Activated naive CD8-positive, alpha-beta T cell treated with anti-CD3 and anti-CD28 coated beads, Interleukin-2, amount 10 ng/mL, durations not matched to agents 7 days and 5 days (primary cell): Measurements from ENCODE around the gene SRRT. TPM values are rescaled to one million over a fixed set of nuclear protein-coding genes. Genes with fewer than 3 reads are reported as not detected.
"Not testable (repeated sequence)": the region's sequence is repeated elsewhere in the genome, so short reads cannot be mapped to it uniquely, and the experiment has no call there.

Experiments used
- ATAC-seq: fragments of 150-1000 bp; cut with Tn5 transposase; one replicate; pipeline ENCODE4 v1.10.0; 2021; ENCODE audit warnings: low read depth, moderate library complexity
- POLR2A ChIA-PET: fragments of 350-600 bp; sonication (Branson Sonifier 250); formaldehyde crosslinking; loops from one replicate; lab custom pipeline; 2021; ENCODE audit warnings: antibody characterized with exemption; lab: Charles Lee
- DNase-seq: peaks from one replicate; pipeline ENCODE4 v3.0.0; 2021
- H3K27ac Mint-ChIP-seq: one replicate; pipeline ENCODE4 v1.8.0; 2022; ENCODE audit warnings: mild to moderate bottlenecking, mixed read lengths
- H3K27me3 Mint-ChIP-seq: one replicate; pipeline ENCODE4 v1.8.0; 2022; ENCODE audit warnings: mild to moderate bottlenecking, moderate library complexity, mixed read lengths
- H3K36me3 Mint-ChIP-seq: one replicate; pipeline ENCODE4 v1.8.0; 2021; ENCODE audit warnings: mild to moderate bottlenecking, mixed read lengths
- H3K4me1 Mint-ChIP-seq: one replicate; pipeline ENCODE4 v1.8.0; 2021; ENCODE audit warnings: mixed read lengths
- H3K4me3 Mint-ChIP-seq: one replicate; pipeline ENCODE4 v1.8.0; 2022; ENCODE audit warnings: mild to moderate bottlenecking, moderate library complexity, mixed read lengths
- H3K9me3 Mint-ChIP-seq: one replicate; pipeline ENCODE4 v1.8.0; 2021; ENCODE audit warnings: mixed read lengths
- total RNA-seq, 2 experiments: library from RNA; stranded (reverse); gene quantifications; one replicate each; pipeline ENCODE4 v1.2.3, GENCODE V29; 2021

SRRT gene
- total RNA-seq, 2 experiments from 2014 or later, result 251 to 255 TPM

- no peaks in the 10 kb centered on the region for H3K36me3 Mint-ChIP-seq
- peaks cover 13% of the 10 kb centered on the region for H3K4me1 Mint-ChIP-seq
- no peak for ATAC-seq
- no peak for DNase-seq
- peak within 1 kb of the TSS; percentile 44 for H3K4me3 Mint-ChIP-seq
- no peaks in the 10 kb centered on the region for H3K9me3 Mint-ChIP-seq
- POLR2A ChIA-PET, result no interaction called here
- peaks cover 53% of the 10 kb centered on the region for H3K27me3 Mint-ChIP-seq
- H3K27ac Mint-ChIP-seq, result peak within 1 kb of the TSS; percentile 51
Observed at GRCh38 chr7:100895701-100895955, 20.7 kb downstream of the SRRT start, which contains the start of gene ACHE. Gene ACHE, minus strand, starts transcription at chr7:100895888. Its CDS starts 1,656 bp downstream, at chr7:100894232.

GRCh38 chr7:100895956-100896731 lies 21.2 kb downstream of the SRRT start:
- H3K36me3 Mint-ChIP-seq, result no peaks in the 10 kb centered on the region
- H3K4me3 Mint-ChIP-seq, result peak overlapping the region; percentile 44
- H3K27me3 Mint-ChIP-seq, result peaks cover 51% of the 10 kb centered on the region
- ATAC-seq, result no peak
- H3K4me1 Mint-ChIP-seq, result peaks cover 9% of the 10 kb centered on the region
- H3K27ac Mint-ChIP-seq, result peak overlapping the region; percentile 51
- H3K9me3 Mint-ChIP-seq, result no peaks in the 10 kb centered on the region
- POLR2A ChIA-PET, result no interaction called here
- peak; percentile 54 for DNase-seq

- peaks cover 8% of the 10 kb centered on the region for H3K4me1 Mint-ChIP-seq
- no peak overlapping the region for H3K27ac Mint-ChIP-seq
- peak overlapping the region; percentile 52 for H3K4me3 Mint-ChIP-seq
- ATAC-seq (peak; percentile 37), DNase-seq (peak; percentile 70)
- no peaks in the 10 kb centered on the region for H3K9me3 Mint-ChIP-seq
- POLR2A ChIA-PET, result no interaction called here
- H3K27me3 Mint-ChIP-seq, result peaks cover 45% of the 10 kb centered on the region
- no peaks in the 10 kb centered on the region for H3K36me3 Mint-ChIP-seq
Observed at GRCh38 chr7:100896732-100897608, 22.1 kb downstream of the SRRT start.

GRCh38 chr7:100897772-100898454 lies 23.0 kb downstream of the SRRT start:
- peaks cover 8% of the 10 kb centered on the region for H3K4me1 Mint-ChIP-seq
- ATAC-seq, result no peak
- no peak overlapping the region for H3K4me3 Mint-ChIP-seq
- H3K9me3 Mint-ChIP-seq, result no peaks in the 10 kb centered on the region
- POLR2A ChIA-PET, result no interaction called here
- peaks cover 39% of the 10 kb centered on the region for H3K27me3 Mint-ChIP-seq
- no peaks in the 10 kb centered on the region for H3K36me3 Mint-ChIP-seq
- no peak for DNase-seq
- no peak overlapping the region for H3K27ac Mint-ChIP-seq

GRCh38 chr7:100899432-100899831 lies 24.5 kb downstream of the SRRT start:
- no peaks in the 10 kb centered on the region for H3K36me3 Mint-ChIP-seq
- no peak overlapping the region for H3K4me3 Mint-ChIP-seq
- no peak for DNase-seq
- ATAC-seq, result no peak
- no peaks in the 10 kb centered on the region for H3K9me3 Mint-ChIP-seq
- H3K27ac Mint-ChIP-seq, result no peak overlapping the region
- peaks cover 7% of the 10 kb centered on the region for H3K4me1 Mint-ChIP-seq
- H3K27me3 Mint-ChIP-seq, result peaks cover 32% of the 10 kb centered on the region
- POLR2A ChIA-PET, result no interaction called here

- Mint-ChIP-seq H3K36me3 (no peaks in the 10 kb centered on the region), H3K4me1 (peaks cover 6% of the 10 kb centered on the region), H3K27ac (no peak overlapping the region), H3K27me3 (peaks cover 29% of the 10 kb centered on the region), H3K4me3 (no peak overlapping the region), H3K9me3 (no peaks in the 10 kb centered on the region)
- DNase-seq (no peak), ATAC-seq (no peak)
- POLR2A ChIA-PET, result interaction anchor here (0.7 kb wide), 1 partner anchor 407 kb away, joined by 3 read pairs; no protein-coding TSS in a partner anchor
Observed at GRCh38 chr7:100900978-100901377, 26.1 kb downstream of the SRRT start.

GRCh38 chr7:100901921-100902332 lies 27.0 kb downstream of the SRRT start:
- H3K27ac Mint-ChIP-seq, result no peak overlapping the region
- H3K4me1 Mint-ChIP-seq, result peaks cover 2% of the 10 kb centered on the region
- H3K4me3 Mint-ChIP-seq, result no peak overlapping the region
- ATAC-seq, result no peak
- peaks cover 24% of the 10 kb centered on the region for H3K27me3 Mint-ChIP-seq
- no peaks in the 10 kb centered on the region for H3K36me3 Mint-ChIP-seq
- DNase-seq, result no peak
- POLR2A ChIA-PET, result no interaction called here
- H3K9me3 Mint-ChIP-seq, result no peaks in the 10 kb centered on the region

GRCh38 chr7:100902638-100903037 lies 27.7 kb downstream of the SRRT start:
- H3K36me3 Mint-ChIP-seq, result no peaks in the 10 kb centered on the region
- DNase-seq (no peak), ATAC-seq (no peak)
- no peak overlapping the region for H3K27ac Mint-ChIP-seq
- peaks cover 2% of the 10 kb centered on the region for H3K4me1 Mint-ChIP-seq
- H3K27me3 Mint-ChIP-seq, result peaks cover 18% of the 10 kb centered on the region
- POLR2A ChIA-PET, result interaction anchor here (0.6 kb wide), 1 partner anchor 34 kb away, joined by 7 read pairs; no protein-coding TSS in a partner anchor
- no peaks in the 10 kb centered on the region for H3K9me3 Mint-ChIP-seq
- H3K4me3 Mint-ChIP-seq, result no peak overlapping the region

- no peak overlapping the region for H3K4me3 Mint-ChIP-seq
- POLR2A ChIA-PET, result no interaction called here
Observed at GRCh38 chr7:100908512-100908911, 33.6 kb downstream of the SRRT start.

GRCh38 chr7:100910443-100910842 lies 35.5 kb downstream of the SRRT start:
- not testable (repeated sequence) for DNase-seq, ATAC-seq, H3K27ac Mint-ChIP-seq, H3K36me3 Mint-ChIP-seq, H3K4me1 Mint-ChIP-seq, H3K9me3 Mint-ChIP-seq, H3K4me3 Mint-ChIP-seq
- POLR2A ChIA-PET, result interaction anchor here (0.6 to 0.7 kb wide), 2 partner anchors 38 to 1352 kb away, joined by 3 read pairs; no protein-coding TSS in a partner anchor
- H3K27me3 Mint-ChIP-seq, result peaks cover 12% of the 10 kb centered on the region

More at GRCh38 chr7:100908512-100908911, 33.6 kb downstream of the SRRT start:
- peaks cover 1% of the 10 kb centered on the region for H3K9me3 Mint-ChIP-seq
- ATAC-seq (no peak), DNase-seq (no peak)
- no peaks in the 10 kb centered on the region for H3K36me3 Mint-ChIP-seq
- H3K27ac Mint-ChIP-seq, result no peak overlapping the region
- no peaks in the 10 kb centered on the region for H3K4me1 Mint-ChIP-seq
- H3K27me3 Mint-ChIP-seq, result peaks cover 12% of the 10 kb centered on the region

- Mint-ChIP-seq H3K4me1 (no peaks in the 10 kb centered on the region), H3K9me3 (peaks cover 1% of the 10 kb centered on the region), H3K27ac (no peak overlapping the region), H3K36me3 (no peaks in the 10 kb centered on the region), H3K4me3 (no peak overlapping the region), H3K27me3 (peaks cover 12% of the 10 kb centered on the region)
- POLR2A ChIA-PET, result no interaction called here
- no peak for ATAC-seq
- DNase-seq, result no peak
Observed at GRCh38 chr7:100911484-100911883, 36.6 kb downstream of the SRRT start.

- Mint-ChIP-seq H3K36me3 (no peaks in the 10 kb centered on the region), H3K27ac (no peak overlapping the region), H3K9me3 (no peaks in the 10 kb centered on the region), H3K27me3 (peaks cover 13% of the 10 kb centered on the region), H3K4me1 (no peaks in the 10 kb centered on the region), H3K4me3 (no peak overlapping the region)
- ATAC-seq (no peak), DNase-seq (no peak)
- POLR2A ChIA-PET, result no interaction called here
Observed at GRCh38 chr7:100914208-100914878, 39.4 kb downstream of the SRRT start.
